ENCODE data around the gene PCSK6. TPM values are rescaled to one million over a fixed set of nuclear protein-coding genes. Genes with fewer than 3 reads are reported as not detected.
"Not testable (repeated sequence)": the region's sequence is repeated elsewhere in the genome, so short reads cannot be mapped to it uniquely, and the experiment has no call there.

Gene PCSK6
- polyA plus RNA-seq, 4 donors, result 6.5 to 8.9 (median 7.6) TPM

- no peak for DNase-seq (ENCODE audit: low read depth in 4 of 4, low spot score in 3 of 4)
These were observed 78.4 kb downstream of the PCSK6 start for GRCh38 chr15:101411085-101411484.

- DNase-seq (ENCODE audit: low read depth in 4 of 4, low spot score in 3 of 4), result no peak
These were observed 78.9 kb downstream of the PCSK6 start for GRCh38 chr15:101410612-101411011.

- DNase-seq (ENCODE audit: low read depth in 4 of 4, low spot score in 3 of 4), result no peak
These were observed 79.9 kb downstream of the PCSK6 start for GRCh38 chr15:101409621-101410020.

- no peak for DNase-seq (ENCODE audit: low read depth in 4 of 4, low spot score in 3 of 4)
These were observed 81.3 kb downstream of the PCSK6 start for GRCh38 chr15:101407966-101408775.

- no peak for DNase-seq (ENCODE audit: low read depth in 4 of 4, low spot score in 3 of 4)
These were observed 82.1 kb downstream of the PCSK6 start for GRCh38 chr15:101407439-101407838.

- no peak for DNase-seq (ENCODE audit: low read depth in 4 of 4, low spot score in 3 of 4)
These were observed 82.8 kb downstream of the PCSK6 start for GRCh38 chr15:101406526-101407195.

GRCh38 chr15:101406036-101406435, 83.5 kb downstream of the PCSK6 start:
- no peak for DNase-seq (ENCODE audit: low read depth in 4 of 4, low spot score in 3 of 4)

GRCh38 chr15:101404245-101404644, 85.3 kb downstream of the PCSK6 start:
- DNase-seq (ENCODE audit: low read depth in 4 of 4, low spot score in 3 of 4), result no peak

GRCh38 chr15:101402883-101403282, 86.6 kb downstream of the PCSK6 start:
- DNase-seq (ENCODE audit: low read depth in 4 of 4, low spot score in 3 of 4), result not testable (repeated sequence)

GRCh38 chr15:101401286-101401685, 88.2 kb downstream of the PCSK6 start:
- DNase-seq (ENCODE audit: low read depth in 4 of 4, low spot score in 3 of 4), result no peak

- DNase-seq (ENCODE audit: low read depth in 4 of 4, low spot score in 3 of 4), result no peak
These were observed 90.1 kb downstream of the PCSK6 start for GRCh38 chr15:101399431-101399830.

GRCh38 chr15:101398247-101398646, 91.3 kb downstream of the PCSK6 start:
- DNase-seq (ENCODE audit: low read depth in 4 of 4, low spot score in 3 of 4), result no peak

GRCh38 chr15:101397521-101398003, 91.9 kb downstream of the PCSK6 start:
- no peak for DNase-seq (ENCODE audit: low read depth in 4 of 4, low spot score in 3 of 4)

GRCh38 chr15:101396484-101397261, 92.8 kb downstream of the PCSK6 start:
- DNase-seq (ENCODE audit: low read depth in 4 of 4, low spot score in 3 of 4), result no peak

GRCh38 chr15:101394654-101395053, 94.9 kb downstream of the PCSK6 start:
- no peak for DNase-seq (ENCODE audit: low read depth in 4 of 4, low spot score in 3 of 4)

- no peak for DNase-seq (ENCODE audit: low read depth in 4 of 4, low spot score in 3 of 4)
These were observed 95.4 kb downstream of the PCSK6 start for GRCh38 chr15:101394056-101394630.

GRCh38 chr15:101393172-101393571, 96.3 kb downstream of the PCSK6 start:
- DNase-seq (ENCODE audit: low read depth in 4 of 4, low spot score in 3 of 4), result no peak

- no peak for DNase-seq (ENCODE audit: low read depth in 4 of 4, low spot score in 3 of 4)
These were observed 97.4 kb downstream of the PCSK6 start for GRCh38 chr15:101391981-101392640.

- no peak for DNase-seq (ENCODE audit: low read depth in 4 of 4, low spot score in 3 of 4)
These were observed 98.1 kb downstream of the PCSK6 start for GRCh38 chr15:101391431-101391830.

GRCh38 chr15:101390462-101390861, 99.0 kb downstream of the PCSK6 start:
- DNase-seq (ENCODE audit: low read depth in 4 of 4, low spot score in 3 of 4), result no peak
